GM18861 (cell line): ENCODE measurements around the gene FAM83F.

Experiments
- ATAC-seq: cut with Tn5 transposase; IDR thresholded peaks from one replicate; pipeline ENCODE4 v1.9.1; 2021; ENCODE audit not compliant: unreplicated experiment

Gene FAM83F

DNA sequence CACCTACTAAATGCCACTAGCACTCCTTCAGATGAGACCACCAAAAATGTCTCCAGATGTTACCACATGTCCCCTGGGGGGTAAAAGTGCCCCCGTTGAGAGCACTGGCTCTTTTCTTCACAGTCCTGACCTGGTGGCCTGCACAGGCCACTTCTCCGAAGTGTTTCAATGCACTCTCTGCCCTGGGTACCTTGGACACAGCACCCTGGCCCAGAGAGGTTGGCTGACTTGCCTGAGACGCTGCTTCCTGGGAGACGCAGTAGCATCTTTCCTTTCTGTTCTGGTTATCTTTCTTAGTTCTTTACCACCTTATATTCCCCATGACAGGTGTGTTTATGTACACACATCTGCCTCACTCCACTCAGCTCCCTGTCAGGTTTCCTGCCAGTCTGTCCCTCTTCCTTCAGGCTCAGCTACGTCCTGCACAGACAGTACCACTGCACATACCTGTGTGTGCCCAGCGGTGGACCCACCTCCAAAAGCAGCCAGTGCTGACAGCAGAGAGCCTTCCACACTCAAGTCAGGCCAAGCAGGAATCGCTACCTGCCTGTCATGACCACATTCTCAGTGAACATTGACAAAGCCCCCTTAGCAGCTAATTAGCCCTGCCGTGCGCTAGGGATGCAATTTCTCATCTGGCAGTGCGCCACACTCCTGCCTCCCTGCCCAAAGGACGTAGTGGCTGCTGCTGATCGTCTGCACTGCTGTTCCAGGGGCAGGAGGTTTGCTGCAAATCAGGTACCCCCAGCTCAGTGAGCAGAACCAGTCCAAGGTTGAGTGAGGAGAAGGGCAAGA is 39.0 kb downstream of the FAM83F start:
- ATAC-seq, result no peak

DNA sequence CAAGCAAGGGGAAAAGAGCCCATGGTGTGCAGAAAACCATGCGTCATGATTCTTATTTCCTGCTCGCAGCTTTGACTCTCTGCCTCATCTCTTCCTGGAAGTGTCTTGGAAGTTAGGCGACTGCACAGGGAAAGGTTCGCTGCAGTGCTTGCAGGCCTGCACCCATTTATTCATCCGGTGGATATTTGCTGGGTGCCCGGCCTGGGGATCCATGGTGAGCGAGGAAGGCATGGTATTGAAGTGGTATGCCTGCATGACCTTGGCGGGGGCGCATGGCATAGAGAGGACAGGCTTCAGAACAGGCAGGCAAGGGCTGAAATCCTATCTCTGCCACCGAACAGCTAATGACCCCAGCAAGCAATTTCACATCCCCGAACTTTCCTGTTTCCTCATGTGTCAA is 40.6 kb downstream of the FAM83F start:
- ATAC-seq, result no peak

DNA sequence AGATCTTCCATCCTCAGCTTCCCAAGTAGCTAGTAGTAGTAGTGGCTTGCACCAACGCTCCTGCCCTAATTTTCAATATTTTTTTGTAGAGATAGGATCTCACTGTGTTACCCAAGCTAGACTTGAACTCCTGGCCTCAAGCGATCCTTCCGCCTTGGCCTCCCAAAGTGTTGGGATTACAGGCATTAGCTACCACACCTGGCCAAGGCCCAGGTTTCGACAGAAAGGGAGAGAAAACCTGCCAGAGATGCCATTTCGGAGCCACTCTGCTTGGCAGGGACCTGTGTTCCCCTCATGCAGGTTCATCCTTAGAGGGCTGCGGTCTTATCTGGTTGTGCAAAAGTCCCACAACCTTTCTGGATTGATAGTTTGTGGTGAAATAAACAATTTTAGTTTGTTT is 41.4 kb downstream of the FAM83F start:
- ATAC-seq, result no peak

DNA sequence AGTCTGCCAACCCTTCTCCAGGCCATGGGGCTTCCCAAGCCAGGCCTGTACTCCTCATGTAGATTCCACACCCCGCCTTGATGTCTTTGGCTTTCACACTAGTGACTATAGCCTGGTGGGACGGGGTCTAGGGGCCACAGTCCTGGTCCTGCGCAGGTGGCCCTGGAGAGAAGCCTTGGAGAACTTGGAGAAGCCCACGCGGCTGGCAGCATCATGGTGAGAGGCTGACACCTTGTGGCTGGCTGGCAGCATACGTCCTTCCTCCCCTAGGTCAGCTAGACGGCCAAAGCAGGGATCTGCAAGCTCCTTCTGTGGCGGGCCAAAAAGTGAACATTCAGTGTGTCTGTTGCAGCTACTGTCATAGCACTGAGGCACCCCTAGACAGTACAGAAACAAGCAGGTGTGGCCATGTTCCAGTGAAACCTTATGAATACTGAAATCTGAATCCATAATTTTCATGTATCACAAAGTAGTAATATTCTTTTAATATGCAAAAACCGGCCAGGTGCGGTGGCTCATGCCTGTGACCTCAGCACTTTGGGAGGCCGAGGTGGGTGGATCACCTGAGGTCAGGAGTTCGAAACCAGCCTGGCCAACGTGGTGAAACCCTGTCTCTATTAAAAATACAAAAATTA is 42.0 kb downstream of the FAM83F start:
- no peak for ATAC-seq

DNA sequence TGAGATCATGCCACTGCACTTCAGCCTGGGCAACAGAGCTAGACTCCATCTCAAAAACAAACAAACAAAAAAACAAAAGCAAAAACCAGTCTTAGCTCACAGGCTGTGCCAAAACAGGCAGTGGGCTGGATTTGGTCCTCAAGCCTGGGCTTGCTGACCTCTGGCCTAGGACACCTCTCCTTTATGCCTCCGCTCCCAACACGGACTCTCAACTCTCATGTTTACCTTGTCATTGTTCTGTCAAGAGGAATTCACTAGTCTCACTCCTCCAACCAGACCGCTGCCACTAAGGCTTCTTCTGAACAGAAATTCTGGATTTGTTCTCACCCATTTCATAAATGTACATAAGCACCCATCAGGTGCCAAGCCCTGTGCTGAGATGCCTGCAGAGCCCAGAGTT is 42.6 kb downstream of the FAM83F start:
- no peak for ATAC-seq

DNA sequence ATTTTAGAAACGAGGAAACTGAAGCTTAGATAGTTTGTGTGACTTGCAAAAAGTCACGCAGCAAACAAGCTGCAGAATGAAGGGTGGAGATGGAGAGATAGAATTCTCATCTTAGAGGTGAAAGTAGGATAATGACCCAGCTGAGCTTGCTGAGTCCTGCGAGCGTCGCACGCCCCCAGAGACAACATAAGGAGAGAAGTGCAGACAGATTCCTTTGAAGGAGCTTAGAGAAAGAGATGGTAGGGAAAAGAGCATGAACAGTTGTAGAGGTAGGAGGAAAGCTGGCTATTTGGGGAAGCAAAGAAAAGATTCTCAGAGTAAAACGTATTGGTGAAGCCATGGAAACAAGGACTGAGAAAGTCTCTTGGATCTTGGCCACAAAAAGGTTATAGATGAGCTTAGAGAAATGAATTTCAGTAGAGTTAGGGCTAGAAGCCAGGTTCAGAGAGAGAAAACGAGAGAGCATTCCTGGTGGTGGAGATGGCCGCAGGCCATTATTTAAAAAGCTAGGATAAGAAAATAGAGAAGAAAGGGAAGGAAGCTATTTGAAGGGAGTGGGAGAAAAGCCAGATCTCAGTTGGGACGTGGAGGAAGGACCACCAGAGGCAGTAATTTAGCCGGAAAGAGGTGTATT is 44.8 kb downstream of the FAM83F start:
- no peak for ATAC-seq

DNA sequence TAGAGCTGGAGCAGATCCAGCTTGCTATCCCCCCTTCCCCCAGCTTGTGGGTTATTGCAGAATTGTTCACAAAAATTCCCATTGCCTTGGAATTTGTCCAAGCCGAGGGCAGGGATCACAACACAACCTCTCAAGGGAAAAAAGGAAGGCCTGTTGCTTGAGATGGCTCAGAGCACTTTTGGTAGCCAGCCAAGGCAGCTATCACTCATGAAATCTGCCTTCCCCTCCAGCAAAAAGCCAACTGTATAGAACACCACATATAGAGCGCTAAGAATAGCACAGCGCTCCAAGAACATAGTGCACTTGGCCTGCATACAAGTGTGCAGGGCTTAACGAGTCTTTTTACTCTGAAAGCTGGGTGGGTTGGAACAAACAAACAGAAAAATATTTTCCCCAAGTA is 46.2 kb downstream of the FAM83F start:
- ATAC-seq, result no peak

DNA sequence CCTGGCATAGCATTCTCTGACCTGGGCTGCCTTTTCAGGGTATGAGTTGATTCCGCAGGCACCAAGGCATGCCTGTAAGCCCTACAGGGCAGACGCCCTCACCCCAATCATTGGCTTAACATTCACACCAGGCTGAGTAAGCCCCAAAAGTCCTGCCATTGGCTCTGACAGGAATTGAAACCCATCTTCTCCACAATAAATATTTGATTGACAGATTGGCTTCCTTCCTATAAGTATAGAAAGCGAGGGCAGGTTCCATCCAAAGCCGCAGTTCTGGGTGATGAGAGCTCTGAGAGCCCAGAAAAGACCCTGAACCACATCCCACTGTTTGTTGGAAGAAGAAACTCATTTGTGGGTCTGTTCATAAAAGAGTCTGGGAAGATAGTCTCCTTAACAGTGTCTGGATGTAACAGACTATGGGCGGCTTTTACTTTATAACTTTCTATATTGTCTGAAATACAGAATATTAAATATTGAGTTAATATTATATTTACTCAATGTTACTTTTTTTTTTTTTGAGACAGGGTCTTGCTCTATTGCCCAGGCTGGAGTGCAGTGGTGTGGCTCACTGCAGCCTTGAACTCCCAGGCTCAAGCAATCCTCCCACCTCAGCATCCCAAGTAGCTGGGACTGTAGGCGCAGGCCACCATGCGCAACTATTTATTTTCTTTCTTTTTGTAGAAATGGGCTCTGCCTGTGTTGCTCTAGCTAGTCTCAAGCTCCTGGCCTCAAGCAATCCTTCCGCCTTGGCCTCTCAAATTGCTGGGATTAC is 46.8 kb downstream of the FAM83F start:
- no peak for ATAC-seq

DNA sequence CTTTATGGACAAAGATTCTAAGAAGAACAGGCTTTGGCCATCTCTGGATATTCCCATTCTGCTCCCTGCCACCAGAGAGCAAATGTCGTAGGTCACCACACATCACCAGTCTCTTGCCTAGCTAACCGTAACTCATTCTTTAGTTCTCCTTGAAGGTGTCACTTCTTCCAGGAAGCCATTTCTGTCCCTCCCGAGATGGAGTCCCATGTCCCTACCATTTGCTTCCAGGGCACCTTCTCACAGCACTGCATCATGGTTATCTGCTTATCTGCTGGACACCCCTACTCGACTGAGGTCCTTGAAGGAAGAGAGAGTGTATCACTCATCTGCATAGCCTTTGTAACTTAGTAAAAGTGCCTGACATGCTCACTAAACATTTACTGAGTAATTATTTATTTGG is 47.6 kb downstream of the FAM83F start:
- no peak for ATAC-seq

DNA sequence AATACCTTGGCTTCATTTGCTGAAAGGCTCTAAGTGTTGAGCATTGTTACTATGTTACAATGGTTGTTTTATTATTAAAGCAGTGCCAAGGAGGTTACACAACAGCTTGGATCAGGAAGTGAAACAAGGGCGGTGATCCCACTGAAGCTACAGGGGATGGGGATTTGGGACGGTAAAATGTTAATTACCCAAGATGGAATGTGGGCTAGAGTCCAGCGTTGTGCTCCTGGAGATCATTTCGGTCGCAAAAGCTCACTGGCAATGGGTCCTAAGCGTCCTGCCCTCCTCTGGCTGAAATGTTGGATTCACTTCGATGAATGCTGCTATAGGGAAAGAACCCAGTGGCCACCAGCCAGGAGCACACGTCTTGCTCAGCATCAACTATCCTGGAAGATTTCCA is 48.3 kb downstream of the FAM83F start:
- no peak for ATAC-seq

DNA sequence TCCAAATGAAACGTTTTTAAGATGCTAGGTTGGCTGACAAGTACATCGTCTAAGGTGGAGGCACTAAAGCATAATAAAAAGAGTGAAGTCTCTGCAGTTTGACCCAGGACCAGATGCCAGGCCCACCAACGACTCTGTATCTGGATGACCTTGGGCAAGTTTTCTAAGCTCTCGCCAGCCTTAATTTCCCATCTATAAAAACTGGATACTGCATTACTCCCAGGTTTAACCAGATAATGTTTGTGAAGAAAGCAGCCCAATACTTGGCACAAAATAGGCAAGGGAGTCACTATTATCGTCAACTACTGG is 49.0 kb downstream of the FAM83F start:
- no peak for ATAC-seq

DNA sequence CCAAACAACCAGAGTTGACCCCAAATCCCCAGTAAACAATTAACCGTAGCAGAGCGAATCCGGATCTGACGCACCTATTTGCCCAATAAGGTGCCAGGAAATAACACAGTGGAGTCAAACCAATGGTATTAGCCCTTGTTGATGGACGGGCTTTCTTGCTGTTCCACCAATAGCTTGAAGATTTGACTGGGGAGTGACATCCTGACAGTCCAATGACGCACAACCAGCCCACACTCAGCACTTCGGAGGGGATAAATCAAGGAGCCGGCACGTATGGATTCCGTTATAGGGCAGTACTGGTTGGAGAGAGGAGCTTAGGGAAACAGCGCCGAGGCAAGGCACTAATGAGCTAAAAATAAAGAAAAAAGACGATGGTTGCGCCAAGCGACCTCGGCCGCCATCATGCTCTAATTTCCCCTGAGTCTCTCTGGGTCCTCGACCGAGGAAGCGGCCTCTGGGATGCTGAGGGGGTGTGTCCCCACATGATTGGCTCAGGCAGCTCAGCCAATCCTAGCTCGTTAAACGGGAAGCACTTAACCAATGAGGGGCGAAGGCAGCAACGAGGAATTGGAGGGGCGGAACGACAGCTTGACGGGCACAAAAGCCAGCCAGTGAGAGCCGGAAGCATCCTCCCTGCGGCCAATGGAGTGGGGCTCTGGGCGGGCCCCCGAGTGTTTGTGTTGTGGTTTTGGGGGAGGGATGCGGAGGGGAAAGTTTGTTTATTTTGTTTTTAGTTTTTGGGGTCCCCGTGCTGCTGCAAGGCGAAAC is 49.5 kb downstream of the FAM83F start:
- ATAC-seq, result peak; percentile 80

DNA sequence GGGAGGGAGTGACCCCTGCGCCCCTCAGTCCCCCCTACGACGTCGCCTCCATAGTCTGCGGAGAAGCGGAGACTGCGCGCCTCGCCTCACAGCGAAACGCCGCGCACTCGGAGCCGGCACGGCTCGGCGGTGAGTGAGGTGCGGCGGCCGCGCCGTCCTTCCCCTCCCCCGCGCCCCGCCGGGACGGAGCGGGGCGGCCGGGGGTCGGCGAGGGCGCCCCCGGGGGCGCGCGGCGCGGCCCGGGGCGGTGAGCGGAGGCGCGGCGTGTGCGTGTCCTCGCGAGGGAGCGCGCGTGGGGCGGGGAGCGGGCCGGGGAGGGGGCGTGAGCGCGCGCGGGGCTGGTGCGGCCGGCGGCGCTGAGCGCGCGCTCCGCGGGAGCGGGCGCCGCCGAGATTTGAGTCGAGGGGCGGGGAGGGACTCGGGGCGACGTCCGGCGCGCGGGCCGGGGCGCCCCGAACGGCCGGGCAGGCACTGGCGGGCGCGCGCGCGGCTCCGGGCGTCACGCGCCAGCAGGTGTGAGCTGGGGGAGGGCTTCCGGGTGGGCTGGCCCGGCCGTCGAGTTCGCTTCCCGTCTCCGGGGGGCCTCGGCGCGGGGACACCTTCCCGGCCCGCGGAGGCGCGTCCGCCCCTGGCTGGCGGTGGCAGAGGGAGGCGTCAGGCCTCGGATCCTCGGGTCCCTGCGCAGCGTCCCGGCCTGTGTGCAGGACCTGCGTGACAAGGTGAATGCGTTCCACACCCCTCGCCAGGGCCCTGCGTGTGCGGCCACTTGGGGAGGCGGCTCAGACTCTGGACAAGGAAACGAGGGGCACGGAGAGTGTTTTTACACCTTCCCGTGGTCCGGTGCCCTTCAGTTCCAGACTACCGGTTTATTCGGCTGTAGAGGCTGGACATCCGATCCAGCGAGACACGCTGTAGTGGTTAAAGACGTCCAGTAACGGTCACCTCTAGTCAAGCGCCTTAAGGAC is 50.4 kb downstream of the FAM83F start:
- ATAC-seq, result no peak

DNA sequence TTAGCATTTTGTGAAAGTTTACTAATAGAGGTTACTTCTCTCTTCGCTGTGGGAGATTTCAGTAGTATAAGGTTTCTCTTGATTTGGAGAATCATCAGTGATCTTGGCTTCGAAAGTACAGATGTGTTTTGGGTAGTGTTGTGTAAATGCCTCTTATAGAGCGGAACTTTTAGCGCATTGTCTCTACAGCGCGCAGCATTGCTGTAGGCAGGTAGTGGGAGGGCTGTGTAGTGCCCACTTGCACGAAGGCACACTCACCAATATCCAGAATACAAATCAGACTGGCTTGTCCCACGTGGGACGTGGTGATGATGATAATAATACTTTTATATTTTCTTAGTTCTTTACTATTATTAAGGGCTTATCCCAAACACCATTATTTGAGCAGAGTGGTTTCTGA is 51.4 kb downstream of the FAM83F start:
- ATAC-seq, result no peak

DNA sequence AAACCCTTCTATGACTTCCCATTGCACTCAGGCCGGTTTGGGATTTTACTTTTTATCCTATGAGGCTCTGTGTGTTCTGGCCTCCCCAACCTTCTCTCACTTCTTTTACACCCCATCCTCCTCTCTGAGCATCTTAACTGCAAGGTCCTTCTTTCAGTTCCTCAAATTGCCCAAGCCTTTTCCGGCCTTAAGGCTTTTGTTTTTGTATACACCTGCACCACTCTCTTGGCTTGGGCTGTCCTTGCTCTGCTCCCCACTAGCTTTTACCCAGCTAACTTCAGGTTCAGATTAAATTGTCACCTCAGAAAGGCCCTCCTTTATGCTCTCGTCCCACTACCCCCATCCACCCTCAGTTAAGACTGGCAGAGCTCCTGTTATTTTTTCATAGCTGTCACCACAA is 55.5 kb downstream of the FAM83F start:
- ATAC-seq, result peak; percentile 59

DNA sequence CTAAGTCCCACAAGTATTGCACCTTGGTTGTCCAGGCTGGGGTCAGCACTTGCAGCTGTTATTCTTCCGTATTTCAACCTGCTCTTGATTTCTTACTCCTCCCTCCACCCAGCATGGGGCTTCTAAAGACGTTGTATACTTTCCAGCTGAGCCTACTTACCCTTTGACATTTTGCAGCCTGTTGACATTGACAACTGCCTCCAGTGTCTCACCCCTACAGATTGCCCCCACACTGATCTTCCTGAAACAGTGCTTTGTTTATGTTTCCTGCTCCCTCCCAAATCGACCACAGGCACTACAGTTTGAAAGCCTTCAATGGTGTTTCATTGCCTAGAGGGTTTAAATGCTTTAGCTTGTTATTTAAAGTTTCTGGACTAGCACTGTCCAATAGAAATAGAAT is 56.6 kb downstream of the FAM83F start:
- no peak for ATAC-seq

DNA sequence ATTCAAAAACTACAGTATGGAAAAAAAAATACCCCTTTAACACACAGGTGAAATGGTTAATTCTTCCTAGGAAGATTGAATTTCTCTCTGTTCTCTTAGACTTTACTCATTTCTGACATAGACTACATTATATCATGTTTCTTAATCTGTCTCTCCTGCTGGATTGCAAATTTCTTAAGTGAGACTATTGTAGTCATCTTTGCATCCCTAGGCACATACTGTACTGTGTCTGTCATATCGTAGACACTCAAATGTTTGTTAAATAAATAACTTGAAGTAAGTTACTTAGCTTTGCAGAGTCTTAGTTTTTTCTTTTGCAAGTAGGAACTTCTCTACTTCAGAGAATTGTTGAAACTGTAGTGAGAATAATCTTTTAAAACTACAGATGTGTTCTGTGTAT is 58.7 kb downstream of the FAM83F start:
- no peak for ATAC-seq

DNA sequence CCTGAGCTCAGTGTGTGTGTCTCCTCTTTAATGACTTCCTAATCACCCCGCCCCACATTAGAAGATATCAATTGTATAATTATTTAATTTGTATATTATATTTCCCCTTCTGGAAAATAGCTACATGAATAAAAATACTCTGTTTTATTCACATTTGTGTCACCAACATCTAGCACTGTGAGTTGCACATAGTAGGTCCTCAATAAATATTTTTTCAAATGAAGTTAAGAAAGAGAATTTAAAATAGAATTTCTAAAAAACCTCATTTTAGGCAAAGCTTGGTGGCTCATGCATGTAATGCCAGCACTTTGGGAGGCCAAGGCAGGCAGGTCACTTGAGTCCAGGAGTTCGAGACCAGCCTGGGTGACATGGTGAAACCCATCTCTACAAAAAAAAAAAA is 59.7 kb downstream of the FAM83F start:
- no peak for ATAC-seq

DNA sequence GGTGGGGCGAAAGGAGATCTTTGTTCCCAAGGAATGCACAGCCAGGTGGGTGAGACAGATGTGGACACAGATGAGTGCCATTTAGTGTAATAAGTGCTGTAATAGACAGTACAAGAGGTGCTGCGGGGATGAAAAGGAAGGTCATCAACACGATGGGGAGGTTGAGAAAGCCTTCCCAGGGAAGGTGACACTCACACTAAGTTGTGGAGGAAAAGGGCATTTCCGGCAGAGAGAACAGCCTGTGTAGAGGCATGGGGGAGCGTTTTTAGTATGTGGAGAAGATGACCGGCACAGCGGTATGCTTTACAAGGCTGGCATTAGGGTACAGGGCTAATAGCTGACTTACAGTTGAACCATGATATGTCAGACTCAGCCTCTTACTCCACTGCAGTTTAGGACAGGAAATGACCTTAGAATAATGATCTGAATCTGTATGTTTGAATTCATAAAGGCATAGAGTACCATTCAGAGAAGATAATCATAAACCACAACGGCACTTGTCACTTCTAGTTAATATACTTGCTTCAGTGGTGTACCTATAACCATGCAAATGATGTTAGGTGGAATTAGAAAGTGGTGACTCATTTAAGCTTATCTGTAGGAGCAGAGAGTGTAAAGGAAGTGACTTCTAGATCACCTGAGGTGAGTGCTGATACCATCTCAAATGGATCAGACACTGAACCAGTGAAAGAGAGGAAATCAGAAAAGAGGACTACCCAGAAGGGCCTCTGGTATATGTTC is 60.6 kb downstream of the FAM83F start:
- peak; percentile 81 for ATAC-seq
